ENCODE measurements around the gene IQCM. TPM values are rescaled to one million over a fixed set of nuclear protein-coding genes. Genes with fewer than 3 reads are reported as not detected.
A peak's percentile ranks its signal among the peaks of the same experiment; 100 is the strongest.

Gene IQCM
- total RNA-seq, 4 donors from 2014 or later, result not detected

DNA sequence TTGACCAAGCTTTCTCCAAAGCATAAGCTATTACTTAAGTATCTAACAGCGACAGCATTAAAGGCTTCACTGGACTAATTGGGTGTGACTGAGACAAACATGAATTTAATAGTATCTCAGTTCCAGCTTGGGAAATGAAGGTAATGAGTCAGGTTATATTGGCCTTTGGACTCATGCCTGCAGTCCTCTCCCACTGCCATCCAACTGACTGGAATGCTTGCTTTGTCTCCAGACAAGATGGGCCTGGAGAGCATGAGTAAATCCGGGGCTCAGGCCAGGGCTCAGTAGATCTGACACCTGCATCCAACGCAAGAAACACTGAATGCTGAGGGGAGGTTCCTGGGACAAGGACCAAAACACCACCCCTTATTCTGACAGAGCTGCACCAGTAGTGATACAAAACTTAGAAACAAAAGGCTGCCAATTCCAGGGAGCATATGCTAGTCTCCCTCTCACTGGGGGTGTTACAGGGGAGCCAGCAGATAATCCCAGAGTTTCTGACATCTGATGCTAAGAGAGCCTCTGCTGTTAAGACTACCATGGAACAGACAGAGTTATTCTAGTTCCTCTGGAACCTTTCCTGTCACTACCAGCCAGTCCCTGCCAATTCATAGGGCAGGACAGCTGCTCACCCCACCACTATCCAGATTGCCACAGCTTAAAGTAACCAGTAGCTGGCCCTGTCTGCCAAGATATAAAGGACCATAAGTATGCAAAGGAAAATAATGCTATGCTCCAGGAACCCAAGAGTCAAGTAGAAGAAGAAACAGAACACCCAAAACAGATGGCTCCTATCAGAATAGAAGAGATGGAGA, 293.8 kb downstream of the IQCM start:
- no peak for DNase-seq

DNA sequence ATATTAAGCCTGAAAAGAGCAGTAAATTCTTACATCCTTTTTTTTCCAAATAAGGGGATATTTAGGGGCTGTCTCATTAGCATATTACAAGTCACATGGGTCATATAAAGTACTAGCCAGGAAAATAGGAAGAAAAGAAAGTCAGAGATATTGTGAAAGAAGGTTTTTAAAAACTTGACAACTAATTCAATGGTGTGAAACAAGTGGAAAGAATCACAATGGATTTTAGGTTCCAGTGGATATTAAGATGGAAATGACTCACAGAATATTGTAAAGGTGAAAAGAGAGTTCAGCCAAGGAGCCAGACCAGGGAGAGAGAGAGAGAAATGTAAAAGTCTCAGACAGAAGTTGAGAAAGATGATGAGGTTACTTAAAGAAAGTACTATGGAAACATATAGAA, 297.2 kb downstream of the IQCM start:
- no peak for TF ChIP-seq POLR2A (IDR thresholded peaks at IDR 0.05)
- TF ChIP-seq, protein P1, sequence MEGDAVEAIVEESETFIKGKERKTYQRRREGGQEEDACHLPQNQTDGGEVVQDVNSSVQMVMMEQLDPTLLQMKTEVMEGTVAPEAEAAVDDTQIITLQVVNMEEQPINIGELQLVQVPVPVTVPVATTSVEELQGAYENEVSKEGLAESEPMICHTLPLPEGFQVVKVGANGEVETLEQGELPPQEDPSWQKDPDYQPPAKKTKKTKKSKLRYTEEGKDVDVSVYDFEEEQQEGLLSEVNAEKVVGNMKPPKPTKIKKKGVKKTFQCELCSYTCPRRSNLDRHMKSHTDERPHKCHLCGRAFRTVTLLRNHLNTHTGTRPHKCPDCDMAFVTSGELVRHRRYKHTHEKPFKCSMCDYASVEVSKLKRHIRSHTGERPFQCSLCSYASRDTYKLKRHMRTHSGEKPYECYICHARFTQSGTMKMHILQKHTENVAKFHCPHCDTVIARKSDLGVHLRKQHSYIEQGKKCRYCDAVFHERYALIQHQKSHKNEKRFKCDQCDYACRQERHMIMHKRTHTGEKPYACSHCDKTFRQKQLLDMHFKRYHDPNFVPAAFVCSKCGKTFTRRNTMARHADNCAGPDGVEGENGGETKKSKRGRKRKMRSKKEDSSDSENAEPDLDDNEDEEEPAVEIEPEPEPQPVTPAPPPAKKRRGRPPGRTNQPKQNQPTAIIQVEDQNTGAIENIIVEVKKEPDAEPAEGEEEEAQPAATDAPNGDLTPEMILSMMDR (IDR thresholded peaks at IDR 0.05), result no peak
- intact Hi-C loops (cut with DNase I), result no loop called here
- Histone ChIP-seq H3K4me3 (no peak overlapping the region), H3K27me3 (no peaks in the 10 kb centered on the region), H3K27ac (peak overlapping the region in 2 of 4 donors; percentile 19 to 30), H3K36me3 (no peaks in the 10 kb centered on the region), H3K9me3 (no peaks in the 10 kb centered on the region), H3K4me1 (peaks cover 0 to 14% (median 0%) of the 10 kb centered on the region in 3 donors)
- DNase-seq, result no peak

More for the DNA sequence above, 293.8 kb downstream of the IQCM start:
- H3K27me3 ChIP-seq, result no peaks in the 10 kb centered on the region
- H3K27ac ChIP-seq, result no peak overlapping the region
- TF ChIP-seq POLR2A (IDR thresholded peaks at IDR 0.05), result no peak
- TF ChIP-seq, protein P1 (IDR thresholded peaks at IDR 0.05), result no peak
- peaks cover 0 to 14% (median 0%) of the 10 kb centered on the region in 3 donors for H3K4me1 ChIP-seq
- WGBS, 2 donors, result 35 to 46% methylated on average over 2 to 3 of the region's 3 CpGs
- no peaks in the 10 kb centered on the region for H3K36me3 ChIP-seq
- H3K4me3 ChIP-seq, result no peak overlapping the region
- no peaks in the 10 kb centered on the region for H3K9me3 ChIP-seq
- intact Hi-C loops (cut with DNase I), result no loop called here

DNA sequence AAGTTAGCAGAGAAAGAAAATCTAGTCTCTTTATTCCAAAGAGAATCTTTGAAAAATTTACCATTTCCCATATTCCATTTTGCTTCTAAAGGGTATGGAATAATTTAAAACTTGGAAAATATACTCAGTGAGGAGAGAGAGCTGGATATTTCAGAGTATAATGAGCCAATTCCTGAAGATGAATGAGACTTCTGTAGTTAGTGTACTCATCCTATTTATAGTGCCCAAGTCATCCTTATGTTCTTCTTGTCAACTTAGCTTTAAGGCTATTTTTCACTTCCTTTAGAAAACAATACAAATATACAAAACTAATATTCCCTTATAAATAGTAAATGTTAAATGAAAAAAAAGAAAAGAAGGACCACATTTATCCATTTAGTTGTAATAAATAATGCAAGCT, 302.6 kb downstream of the IQCM start:
- TF ChIP-seq POLR2A (IDR thresholded peaks at IDR 0.05), result no peak
- TF ChIP-seq, protein P1 (IDR thresholded peaks at IDR 0.05), result no peak
- no peaks in the 10 kb centered on the region for H3K4me1 ChIP-seq
- H3K36me3 ChIP-seq, result no peaks in the 10 kb centered on the region
- no peak overlapping the region for H3K4me3 ChIP-seq
- H3K27ac ChIP-seq, result no peak overlapping the region
- H3K27me3 ChIP-seq, result no peaks in the 10 kb centered on the region
- H3K9me3 ChIP-seq, result no peaks in the 10 kb centered on the region
- DNase-seq, result no peak
- intact Hi-C loops (cut with DNase I), result no loop called here

DNA sequence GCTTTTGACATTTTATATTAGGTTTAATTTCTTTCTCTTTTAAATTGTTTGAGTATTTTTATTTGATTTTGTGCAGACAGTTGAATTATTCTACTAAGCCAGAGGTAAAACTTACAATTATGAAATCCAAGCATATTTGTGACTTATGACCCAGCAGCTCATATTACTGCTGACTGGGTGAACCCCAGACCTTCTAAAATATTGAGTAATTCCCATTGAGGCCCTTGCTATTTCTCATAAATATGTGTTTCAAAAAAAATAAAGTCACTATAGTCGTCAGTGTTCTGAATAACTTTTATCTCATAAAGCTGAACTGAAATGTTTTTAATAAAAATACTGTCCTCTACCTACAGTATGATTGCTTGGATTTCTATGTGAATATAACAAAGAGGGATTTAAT, 303.1 kb downstream of the IQCM start:
- WGBS, 2 donors, result 36 to 45% methylated on average over 1 of the region's 1 CpG

More for the DNA sequence above, 303.1 kb downstream of the IQCM start:
- TF ChIP-seq, protein P1 (IDR thresholded peaks at IDR 0.05), result no peak
- TF ChIP-seq POLR2A (IDR thresholded peaks at IDR 0.05), result no peak
- Histone ChIP-seq H3K27ac (no peak overlapping the region), H3K4me1 (no peaks in the 10 kb centered on the region), H3K4me3 (no peak overlapping the region), H3K9me3 (no peaks in the 10 kb centered on the region), H3K27me3 (no peaks in the 10 kb centered on the region), H3K36me3 (no peaks in the 10 kb centered on the region)
- intact Hi-C loops (cut with DNase I), result no loop called here
- DNase-seq, result no peak

All from esophagus squamous epithelium (tissue), 5 donors.